GM18519 (cell line): ENCODE measurements around the gene SLIT1.
"Not testable (repeated sequence)": the region's sequence is repeated elsewhere in the genome, so short reads cannot be mapped to it uniquely, and the experiment has no call there.

Source experiments
- ATAC-seq: cut with Tn5 transposase; IDR thresholded peaks from one replicate; pipeline ENCODE4 v1.9.1; 2021; ENCODE audit warnings: mild to moderate bottlenecking, moderate library complexity; ENCODE audit not compliant: unreplicated experiment, low FRiP score

The SLIT1 gene

GRCh38 chr10:97090035-97090434, 95.7 kb downstream of the SLIT1 start:
- no peak for ATAC-seq

GRCh38 chr10:97089209-97089870, 96.4 kb downstream of the SLIT1 start:
- no peak for ATAC-seq

- no peak for ATAC-seq
Measured at GRCh38 chr10:97087296-97087695, 98.5 kb downstream of the SLIT1 start.

- ATAC-seq: no peak
Measured at GRCh38 chr10:97086530-97086929, 99.2 kb downstream of the SLIT1 start.

- ATAC-seq: no peak
Measured at GRCh38 chr10:97083228-97083829, 102.4 kb downstream of the SLIT1 start.

- ATAC-seq: not testable (repeated sequence)
Measured at GRCh38 chr10:97082575-97082974, 103.2 kb downstream of the SLIT1 start.

GRCh38 chr10:97081621-97082235, 104.0 kb downstream of the SLIT1 start:
- ATAC-seq: no peak

GRCh38 chr10:97080051-97080776, 105.5 kb downstream of the SLIT1 start:
- no peak for ATAC-seq

- ATAC-seq: no peak
Measured at GRCh38 chr10:97079448-97079847, 106.3 kb downstream of the SLIT1 start.

- ATAC-seq: no peak
Measured at GRCh38 chr10:97078938-97079445, 106.8 kb downstream of the SLIT1 start.

- no peak for ATAC-seq
Measured at GRCh38 chr10:97078261-97078937, 107.4 kb downstream of the SLIT1 start.

GRCh38 chr10:97076781-97077180, 109.0 kb downstream of the SLIT1 start:
- no peak for ATAC-seq

GRCh38 chr10:97075961-97076525, 109.7 kb downstream of the SLIT1 start:
- no peak for ATAC-seq

- no peak for ATAC-seq
Measured at GRCh38 chr10:97075421-97075820, 110.3 kb downstream of the SLIT1 start.

GRCh38 chr10:97074256-97075145, 111.3 kb downstream of the SLIT1 start:
- ATAC-seq: no peak

GRCh38 chr10:97072851-97073665, 112.7 kb downstream of the SLIT1 start:
- ATAC-seq: no peak

GRCh38 chr10:97071496-97071895, 114.3 kb downstream of the SLIT1 start:
- no peak for ATAC-seq

- no peak for ATAC-seq
Measured at GRCh38 chr10:97069576-97070362, 116.0 kb downstream of the SLIT1 start.
